Smooth muscle cell (in vitro differentiated cells): ENCODE data around the gene FAM131C. TPM values are rescaled to one million over a fixed set of nuclear protein-coding genes. Genes with fewer than 3 reads are reported as not detected.

Experiments used
- DNase-seq: peaks from one replicate; lab custom pipeline; 2025; ENCODE audit not compliant: unreplicated experiment; lab: John Stamatoyannopoulos, UW
- H2AFZ ChIP-seq: fragments of 200-600 bp; sonication (generic); 2 replicates; pipeline ENCODE4 v1.6.0; 2016; ENCODE audit warnings: antibody characterized with exemption, low read depth, mild to moderate bottlenecking
- H3F3A ChIP-seq: fragments of 200-600 bp; sonication (generic); 2 replicates; pipeline ENCODE4 v1.6.0; 2017; ENCODE audit warnings: antibody characterized with exemption, low read depth
- H3K27ac ChIP-seq: fragments of 200-600 bp; sonication (generic); 2 replicates; pipeline ENCODE4 v1.5.1; 2016; ENCODE audit warnings: low read depth, mild to moderate bottlenecking
- H3K27me3 ChIP-seq: fragments of 200-600 bp; sonication (generic); 2 replicates; pipeline ENCODE4 v1.6.1; 2016; ENCODE audit warnings: low read depth, mild to moderate bottlenecking
- H3K36me3 ChIP-seq: fragments of 200-600 bp; sonication (generic); 2 replicates; pipeline ENCODE4 v1.5.1; 2016; ENCODE audit warnings: low read depth
- H3K4me1 ChIP-seq: fragments of 200-600 bp; sonication (generic); 2 replicates; pipeline ENCODE4 v1.5.1; 2016; ENCODE audit warnings: low read depth
- H3K4me2 ChIP-seq: fragments of 200-600 bp; sonication (generic); 2 replicates; pipeline ENCODE4 v1.6.0; 2016; ENCODE audit warnings: mild to moderate bottlenecking
- H3K4me3 ChIP-seq: fragments of 200-600 bp; sonication (generic); 2 replicates; pipeline ENCODE4 v1.5.1; 2016; ENCODE audit warnings: mild to moderate bottlenecking
- H3K79me2 ChIP-seq: fragments of 200-600 bp; sonication (generic); 2 replicates; pipeline ENCODE4 v1.6.0; 2016; ENCODE audit warnings: low read depth, mild to moderate bottlenecking
- H3K9ac ChIP-seq: fragments of 200-600 bp; sonication (generic); 2 replicates; pipeline ENCODE4 v1.6.0; 2016; ENCODE audit warnings: low read depth
- H3K9me3 ChIP-seq: fragments of 200-600 bp; sonication (generic); replicated peaks from 2 replicates; pipeline ENCODE4 v1.5.1; 2016; ENCODE audit warnings: low read depth
- H4K20me1 ChIP-seq: fragments of 200-600 bp; sonication (generic); 2 replicates; pipeline ENCODE4 v1.6.0; 2016; ENCODE audit warnings: low read depth
- WGBS: methylation state at CpG from one replicate; pipeline ENCODE4 v1.1.7; 2016; ENCODE audit warnings: low lambda C conversion rate; 5-methylcytosine and 5-hydroxymethylcytosine counted together
- polyA plus RNA-seq: library from polyadenylated mRNA; unstranded; fragments of >200 nt; fragmentation: Nextera tagmentation; extraction: Ambion mirVana; gene quantifications from 2 replicates; pipeline ENCODE4 v1.2.1, GENCODE V29; 2016
- total RNA-seq: library from RNA; depleted of rRNA; stranded (reverse); fragments of >200 nt; gene quantifications from 2 replicates; pipeline ENCODE4 v1.2.3, GENCODE V29; 2014
- TF ChIP-seq, protein P1 (sequence below): fragments of 200-600 bp; sonication (generic); IDR thresholded peaks from 2 replicates; pipeline ENCODE4 v1.5.1; 2017; ENCODE audit warnings: borderline replicate concordance, mild to moderate bottlenecking, antibody characterized with exemption; ENCODE audit not compliant: insufficient read depth, poor library complexity, severe bottlenecking

FAM131C gene
- total and polyA plus RNA-seq, 2 experiments from 2014 or later, result 1.4 to 1.5 TPM

DNA sequence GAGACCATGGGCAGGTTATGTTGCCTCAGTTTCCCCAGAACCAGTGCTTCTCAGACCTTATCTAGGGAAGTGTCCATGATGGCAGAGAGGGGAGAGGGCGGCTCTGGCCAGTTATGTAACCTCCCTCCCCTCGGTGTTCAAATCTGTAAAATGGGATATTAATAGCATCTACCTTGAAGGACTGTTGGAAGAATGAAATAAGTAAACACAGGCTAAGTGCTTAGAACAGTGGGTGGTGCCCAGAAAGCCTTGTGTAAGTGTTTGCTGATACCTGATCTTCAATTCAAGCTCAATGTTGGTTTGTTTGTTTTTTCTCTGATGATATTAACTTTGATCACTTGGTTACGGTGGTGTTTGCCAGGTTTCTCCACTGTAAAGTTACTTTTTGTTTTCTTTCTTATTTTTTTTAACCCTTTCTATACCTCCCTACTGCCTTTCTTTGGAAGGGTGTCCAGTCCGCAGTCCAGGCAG is 47.5 kb upstream of the FAM131C start:
- Histone ChIP-seq H2AFZ (no peak overlapping the region), H3K27ac (no peak overlapping the region), H4K20me1 (peaks cover 44% of the 10 kb centered on the region), H3K4me3 (no peak overlapping the region), H3K4me1 (peaks cover 29% of the 10 kb centered on the region), H3K27me3 (no peaks in the 10 kb centered on the region), H3F3A (peaks cover 3% of the 10 kb centered on the region), H3K4me2 (no peak overlapping the region), H3K9me3 (no peaks in the 10 kb centered on the region), H3K9ac (no peak overlapping the region), H3K36me3 (no peaks in the 10 kb centered on the region), H3K79me2 (no peaks in the 10 kb centered on the region)
- DNase-seq, result no peak
- TF ChIP-seq, protein P1, sequence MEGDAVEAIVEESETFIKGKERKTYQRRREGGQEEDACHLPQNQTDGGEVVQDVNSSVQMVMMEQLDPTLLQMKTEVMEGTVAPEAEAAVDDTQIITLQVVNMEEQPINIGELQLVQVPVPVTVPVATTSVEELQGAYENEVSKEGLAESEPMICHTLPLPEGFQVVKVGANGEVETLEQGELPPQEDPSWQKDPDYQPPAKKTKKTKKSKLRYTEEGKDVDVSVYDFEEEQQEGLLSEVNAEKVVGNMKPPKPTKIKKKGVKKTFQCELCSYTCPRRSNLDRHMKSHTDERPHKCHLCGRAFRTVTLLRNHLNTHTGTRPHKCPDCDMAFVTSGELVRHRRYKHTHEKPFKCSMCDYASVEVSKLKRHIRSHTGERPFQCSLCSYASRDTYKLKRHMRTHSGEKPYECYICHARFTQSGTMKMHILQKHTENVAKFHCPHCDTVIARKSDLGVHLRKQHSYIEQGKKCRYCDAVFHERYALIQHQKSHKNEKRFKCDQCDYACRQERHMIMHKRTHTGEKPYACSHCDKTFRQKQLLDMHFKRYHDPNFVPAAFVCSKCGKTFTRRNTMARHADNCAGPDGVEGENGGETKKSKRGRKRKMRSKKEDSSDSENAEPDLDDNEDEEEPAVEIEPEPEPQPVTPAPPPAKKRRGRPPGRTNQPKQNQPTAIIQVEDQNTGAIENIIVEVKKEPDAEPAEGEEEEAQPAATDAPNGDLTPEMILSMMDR, result no peak
- 94% methylated on average over 4 of the region's 4 CpGs for WGBS

DNA sequence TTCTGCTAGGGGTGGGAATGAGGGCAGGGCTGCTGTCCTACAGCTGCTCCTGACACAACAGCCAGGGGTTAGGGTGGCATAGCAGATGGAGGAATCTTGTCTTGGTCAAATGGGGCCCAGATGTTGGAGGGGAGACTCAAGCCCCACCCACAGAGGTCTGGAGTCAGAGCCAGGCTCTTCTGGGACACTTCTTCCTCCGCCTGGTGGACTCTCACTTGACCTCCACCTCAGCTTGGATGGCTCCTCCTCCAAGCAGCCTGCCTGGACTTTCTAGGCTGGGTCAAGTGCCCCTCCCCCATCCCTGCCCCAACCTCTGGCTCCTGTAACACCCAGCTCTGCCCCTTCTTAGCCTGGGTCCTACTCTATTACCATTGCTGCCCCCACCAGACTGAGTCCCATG is 47.0 kb upstream of the FAM131C start:
- H3K4me2 ChIP-seq, result no peak overlapping the region

DNA sequence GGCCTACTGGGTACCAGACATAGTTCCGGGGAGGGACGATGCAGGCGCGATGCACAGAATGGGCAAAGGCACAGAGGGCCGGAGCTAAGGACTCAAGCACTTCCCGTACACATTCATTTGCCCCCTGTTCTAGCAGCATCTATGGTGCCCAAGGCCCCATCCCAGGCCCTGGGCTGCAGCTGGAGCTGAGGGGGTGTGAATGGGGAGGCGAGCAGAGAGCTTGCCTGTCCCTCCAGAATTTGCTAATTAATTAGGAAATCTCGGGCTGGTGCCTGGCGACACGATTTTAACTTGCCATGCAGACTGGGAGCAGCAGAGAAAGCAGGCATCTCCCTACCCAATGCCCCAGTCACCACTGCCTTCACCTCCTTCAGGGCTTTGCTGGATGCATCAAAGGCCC is 46.5 kb upstream of the FAM131C start:
- Histone ChIP-seq H3K4me2 (no peak overlapping the region), H3K36me3 (no peaks in the 10 kb centered on the region), H3K9ac (no peak overlapping the region), H3K4me1 (peaks cover 36% of the 10 kb centered on the region), H3F3A (peaks cover 3% of the 10 kb centered on the region), H3K27ac (no peak overlapping the region), H3K9me3 (no peaks in the 10 kb centered on the region), H3K79me2 (no peaks in the 10 kb centered on the region), H4K20me1 (peaks cover 34% of the 10 kb centered on the region), H3K27me3 (no peaks in the 10 kb centered on the region), H3K4me3 (no peak overlapping the region), H2AFZ (no peak overlapping the region)
- 93% methylated on average over 10 of the region's 10 CpGs for WGBS
- DNase-seq, result no peak
- TF ChIP-seq, protein P1, result no peak

More for the DNA sequence above, 47.0 kb upstream of the FAM131C start:
- H3K79me2 ChIP-seq, result no peaks in the 10 kb centered on the region
- peaks cover 38% of the 10 kb centered on the region for H4K20me1 ChIP-seq
- no peaks in the 10 kb centered on the region for H3K36me3 ChIP-seq
- no peaks in the 10 kb centered on the region for H3K9me3 ChIP-seq
- no peaks in the 10 kb centered on the region for H3K27me3 ChIP-seq
- no peak overlapping the region for H3K9ac ChIP-seq
- H3F3A ChIP-seq, result peaks cover 3% of the 10 kb centered on the region
- peaks cover 32% of the 10 kb centered on the region for H3K4me1 ChIP-seq
- no peak for DNase-seq
- H3K4me3 ChIP-seq, result no peak overlapping the region
- WGBS, result 78% methylated on average over 1 of the region's 1 CpG
- TF ChIP-seq, protein P1, result no peak
- no peak overlapping the region for H2AFZ ChIP-seq
- H3K27ac ChIP-seq, result no peak overlapping the region

DNA sequence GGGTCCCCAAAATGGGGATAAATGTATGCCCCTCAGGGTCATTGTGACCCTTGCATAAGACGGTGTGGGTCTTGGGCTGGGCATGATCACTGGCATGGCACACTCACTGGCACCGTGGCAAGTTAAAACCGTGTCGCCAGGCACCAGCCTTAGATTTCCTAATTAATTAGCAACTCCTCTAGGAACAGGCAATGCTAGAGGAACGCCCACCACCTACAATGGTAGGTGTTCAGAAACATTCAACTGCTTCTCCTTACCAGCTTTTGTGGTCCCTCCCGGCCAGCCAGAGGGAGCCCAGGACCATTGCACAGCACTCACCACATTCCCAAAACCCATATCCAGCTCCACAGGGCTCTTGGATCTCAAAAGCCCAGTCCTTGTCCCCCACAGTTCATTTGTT is 46.1 kb upstream of the FAM131C start:
- H4K20me1 ChIP-seq, result peaks cover 29% of the 10 kb centered on the region
- 100% methylated on average over 6 of the region's 6 CpGs for WGBS
- no peaks in the 10 kb centered on the region for H3K9me3 ChIP-seq
- no peaks in the 10 kb centered on the region for H3K27me3 ChIP-seq
- H3K9ac ChIP-seq, result no peak overlapping the region
- no peak overlapping the region for H3K4me2 ChIP-seq
- H3K4me1 ChIP-seq, result peaks cover 37% of the 10 kb centered on the region
- no peak for DNase-seq
- no peaks in the 10 kb centered on the region for H3K79me2 ChIP-seq
- peaks cover 3% of the 10 kb centered on the region for H3F3A ChIP-seq
- TF ChIP-seq, protein P1, result no peak
- no peak overlapping the region for H2AFZ ChIP-seq
- no peak overlapping the region for H3K4me3 ChIP-seq
- no peaks in the 10 kb centered on the region for H3K36me3 ChIP-seq
- no peak overlapping the region for H3K27ac ChIP-seq
